Prostate gland (tissue), 2 donors: ENCODE results near the gene TMEM184A. TPM values are rescaled to one million over a fixed set of nuclear protein-coding genes. Genes with fewer than 3 reads are reported as not detected.

Experiments
- DNase-seq: peaks from one replicate; pipeline ENCODE4 v3.0.0-alpha.2; 2019; ENCODE audit warnings: low spot score
- H3K27ac ChIP-seq, 2 donors: fragments of 200-600 bp; sonication (generic); 2 replicates each; pipeline ENCODE4 v1.5.1; 2017 to 2019
- H3K27me3 ChIP-seq: fragments of 200-600 bp; sonication (generic); replicated peaks from 2 replicates; pipeline ENCODE4 v1.5.1; 2019; ENCODE audit not compliant: insufficient read depth
- H3K36me3 ChIP-seq, 2 donors: fragments of 200-600 bp; sonication (generic); 1 replicate in 1 of 2; 2 replicates in 1 of 2; pipeline versions ENCODE4 v1.5.1 to v1.8.1; 2017 to 2019
- H3K4me1 ChIP-seq: fragments of 200-600 bp; sonication (generic); replicated peaks from 2 replicates; pipeline ENCODE4 v1.5.1; 2019
- H3K4me3 ChIP-seq, 2 donors: fragments of 200-600 bp; sonication (generic); 2 replicates each; pipeline ENCODE4 v1.5.1; 2017 to 2019
- H3K9me3 ChIP-seq: fragments of 200-600 bp; sonication (generic); 2 replicates; pipeline ENCODE4 v1.5.1; 2017
- CTCF ChIP-seq, 4 experiments: fragments of 200-600 bp in 2 of 4; fragments of 450-650 bp in 2 of 4; sonication (generic) in 2 of 4; IDR thresholded peaks; 1 replicate in 3 of 4; 2 replicates in 1 of 4; pipeline ENCODE4 v1.5.1; 2016 to 2019; ENCODE audit warnings: antibody characterized with exemption in 4 of 4, mild to moderate bottlenecking in 2 of 4, moderate library complexity in 2 of 4
- POLR2A ChIP-seq: fragments of 450-650 bp; IDR thresholded peaks from one replicate; pipeline ENCODE4 v1.6.1; 2016; ENCODE audit warnings: antibody characterized with exemption, mild to moderate bottlenecking
- POLR2AphosphoS5 ChIP-seq: sonication (generic); formaldehyde crosslinking; IDR thresholded peaks from one replicate; pipeline ENCODE4 v1.6.1; 2017; ENCODE audit warnings: antibody characterized with exemption
- WGBS: methylation state at CpG from one replicate; pipeline ENCODE4 v1.1.5; 2018; 5-methylcytosine and 5-hydroxymethylcytosine counted together
- intact Hi-C: fragments of 100-400 bp; cut with DNase I; formaldehyde crosslinking; loops from one replicate; pipeline ENCODE4 v1.14.2; 2022
- total RNA-seq, 2 donors: library from RNA; depleted of rRNA; stranded (reverse); fragments of >200 nt; gene quantifications; one replicate each; pipeline ENCODE4 v1.1.0, GENCODE V29; 2016

Gene TMEM184A
- total RNA-seq, 2 donors from 2014 or later, result 15.4 to 59.2 TPM

- no peak overlapping the region for H3K4me3 ChIP-seq
- no peaks in the 10 kb centered on the region for H3K27me3 ChIP-seq
- intact Hi-C loops, result loop anchor here (10.0 kb wide), 1 partner anchor 514 kb away; no protein-coding TSS in a partner anchor
- no peaks in the 10 kb centered on the region for H3K36me3 ChIP-seq
- H3K27ac ChIP-seq, result no peak overlapping the region
- 87% methylated on average over 19 of the region's 19 CpGs for WGBS
- DNase-seq, result no peak
- TF ChIP-seq CTCF (IDR thresholded peaks at IDR 0.05) (no peak), POLR2AphosphoS5 (no peak), POLR2A (no peak)
- no peaks in the 10 kb centered on the region for H3K9me3 ChIP-seq
- H3K4me1 ChIP-seq, result no peaks in the 10 kb centered on the region
Measured at GRCh38 chr7:1580422-1581030, 24.5 kb upstream of the TMEM184A start.

GRCh38 chr7:1579481-1580421 lies 23.7 kb upstream of the TMEM184A start:
- peak; percentile 43 for DNase-seq
- WGBS, result 24% methylated on average over 13 of the region's 14 CpGs
- TF ChIP-seq POLR2A (no peak), POLR2AphosphoS5 (peak; percentile 27), CTCF (IDR thresholded peaks at IDR 0.05) (peak; percentile 39 to 79 (median 70))
- Histone ChIP-seq H3K36me3 (no peaks in the 10 kb centered on the region), H3K27me3 (no peaks in the 10 kb centered on the region), H3K27ac (no peak overlapping the region), H3K9me3 (no peaks in the 10 kb centered on the region), H3K4me1 (no peaks in the 10 kb centered on the region), H3K4me3 (no peak overlapping the region)
- intact Hi-C loops, result loop anchor here (2.0 to 10.0 kb wide), 3 partner anchors 515 to 775 kb away; partner anchors contain the start of gene EIF3B

GRCh38 chr7:1578513-1578912 lies 22.5 kb upstream of the TMEM184A start:
- 94% methylated on average over 6 of the region's 6 CpGs for WGBS
- Histone ChIP-seq H3K4me1 (no peaks in the 10 kb centered on the region), H3K27me3 (no peaks in the 10 kb centered on the region), H3K4me3 (no peak overlapping the region), H3K36me3 (no peaks in the 10 kb centered on the region), H3K27ac (no peak overlapping the region), H3K9me3 (no peaks in the 10 kb centered on the region)
- intact Hi-C loops, result loop anchor here (2.0 to 10.0 kb wide), 2 partner anchors 630 to 776 kb away; partner anchors contain the start of gene EIF3B
- no peak for DNase-seq
- TF ChIP-seq POLR2A, result no peak
- no peak for TF ChIP-seq POLR2AphosphoS5
- no peak for TF ChIP-seq CTCF (IDR thresholded peaks at IDR 0.05)

- no peak overlapping the region for H3K27ac ChIP-seq
Measured at GRCh38 chr7:1576521-1577253, 20.7 kb upstream of the TMEM184A start.

More at GRCh38 chr7:1576521-1577253, 20.7 kb upstream of the TMEM184A start:
- Histone ChIP-seq H3K4me3 (no peak overlapping the region), H3K27me3 (no peaks in the 10 kb centered on the region), H3K4me1 (no peaks in the 10 kb centered on the region), H3K36me3 (no peaks in the 10 kb centered on the region), H3K9me3 (no peaks in the 10 kb centered on the region)
- no peak for TF ChIP-seq CTCF (IDR thresholded peaks at IDR 0.05)
- no peak for TF ChIP-seq POLR2A
- TF ChIP-seq POLR2AphosphoS5, result no peak
- DNase-seq, result no peak
- 72% methylated on average over 15 of the region's 15 CpGs for WGBS
- intact Hi-C loops, result loop anchor here (10.0 kb wide), 1 partner anchor 778 kb away; the partner anchor contains the start of gene EIF3B
